H1 (cell line): Measurements from ENCODE around the gene DCN. TPM values are rescaled to one million over a fixed set of nuclear protein-coding genes. Genes with fewer than 3 reads are reported as not detected.

ENCODE experiments used
- CBX8 ChIP-seq: fragments of 300-800, 300-1000 bp; sonication (generic); IDR thresholded peaks from 2 replicates; pipeline ENCODE4 v1.7.1; 2016; ENCODE audit warnings: low read depth, low read length, borderline replicate concordance
- CHD1 ChIP-seq: IDR thresholded peaks from 2 replicates; pipeline ENCODE4 v1.6.1; 2012; ENCODE audit warnings: low read depth, low read length, improper control_type of control experiment
- EGR1 ChIP-seq: IDR thresholded peaks from 2 replicates; pipeline ENCODE4 v1.6.1; 2011; ENCODE audit warnings: low read depth, low read length, borderline replicate concordance
- NANOG ChIP-seq: IDR thresholded peaks from 2 replicates; pipeline ENCODE4 v1.6.1; 2011; ENCODE audit warnings: low read length, low read depth, mild to moderate bottlenecking, inconsistent platforms; ENCODE audit not compliant: insufficient read depth, poor library complexity, severe bottlenecking
- SP4 ChIP-seq: IDR thresholded peaks from 2 replicates; pipeline ENCODE4 v1.6.1; 2012; ENCODE audit warnings: low read length, inconsistent platforms
- SUZ12 ChIP-seq: fragments of 200-600 bp; sonication (generic); IDR thresholded peaks from 2 replicates; pipeline ENCODE4 v1.6.1; 2012; ENCODE audit warnings: mild to moderate bottlenecking, inconsistent platforms, low read length, moderate library complexity, mixed read lengths
- polyA plus RNA-seq, 7 experiments: library from polyadenylated mRNA; depleted of rRNA in 3 of 7; stranded (reverse) in 5 of 7; unstranded in 2 of 7; fragments of >200 nt in 5 of 7; fragments of 200-250 nt in 2 of 7; gene quantifications; 1 replicate in 5 of 7; 2 replicates in 1 of 7; 4 replicates in 1 of 7; pipeline versions ENCODE4 v1.2.1 to v1.2.3, GENCODE V29; 2011 to 2013; ENCODE audit warnings: missing spikeins in 2 of 7, mixed read lengths in 2 of 7
- total RNA-seq: library from RNA; stranded (reverse); fragmentation: NEBNext Ultra II Directional; extraction: Animal tissue kit (Norgen Biotek cat#: 25700); gene quantifications from 2 replicates; pipeline ENCODE4 v1.2.1, GENCODE V29; 2021

DCN gene
- total and polyA plus RNA-seq, 2 of the 8 experiments (the other 6 are each of a cell fraction or from before 2014, with no cell fraction given), result not detected

DNA sequence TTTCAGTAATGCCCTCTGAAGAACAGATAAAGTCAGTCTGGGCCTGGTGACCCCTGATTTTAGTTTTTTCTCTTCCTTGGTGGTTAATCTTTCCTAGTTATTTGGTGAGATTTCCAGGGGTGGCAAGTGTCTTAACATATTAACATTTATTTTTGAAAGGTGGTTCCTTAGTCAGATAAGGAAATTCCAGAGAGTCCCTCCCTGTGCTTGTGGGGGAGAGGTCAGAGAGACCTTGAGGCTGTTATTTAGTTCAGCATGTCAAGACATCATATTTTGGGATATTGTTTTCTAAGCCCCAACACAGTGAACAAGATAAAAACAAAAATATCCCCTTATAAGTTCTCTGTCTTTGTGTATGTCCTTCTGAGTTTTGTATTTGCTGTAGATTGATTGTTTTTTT lies 61.8 kb downstream of the DCN start (continued):
- TF ChIP-seq CHD1 (no peak), CBX8 (no peak), NANOG (no peak), EGR1 (no peak), SUZ12 (no peak), SP4 (no peak)
